ENCODE results near the gene TRIP10. TPM values are rescaled to one million over a fixed set of nuclear protein-coding genes. Genes with fewer than 3 reads are reported as not detected.

Gene TRIP10
- total and polyA plus RNA-seq, 2 of the 8 experiments (the other 6 are each of a cell fraction or from before 2014, with no cell fraction given) = 27.8 to 69.5 TPM

- no peak for TF ChIP-seq SIX5 (IDR thresholded peaks at IDR 0.05; ENCODE audit: low read depth, low read length)
- TF ChIP-seq ZNF274 (IDR thresholded peaks at IDR 0.05; ENCODE audit: borderline replicate concordance, extremely low read depth, low read length) = no peak
- TF ChIP-seq BCL11A (IDR thresholded peaks at IDR 0.05; ENCODE audit: low read depth in 2 of 2, low read length in 2 of 2) = no peak
- peak; percentile 16; the same call in 1 of the 2 replicates for TF ChIP-seq NRF1 (IDR thresholded peaks at IDR 0.05; ENCODE audit: low read depth, low read length)
- TF ChIP-seq JUN (IDR thresholded peaks at IDR 0.05; ENCODE audit: low read depth, low read length) = peak; percentile 91
- peak; percentile 47 for TF ChIP-seq CTBP2 (IDR thresholded peaks at IDR 0.05; ENCODE audit: borderline replicate concordance, insufficient read depth, insufficient read length, low read length)
- no peak for TF ChIP-seq GTF2F1 (IDR thresholded peaks at IDR 0.05; ENCODE audit: borderline replicate concordance, low read depth, low read length)
- TF ChIP-seq POLR2A (IDR thresholded peaks at IDR 0.05; ENCODE audit: control extremely low read depth in 1 of 2, low read depth in 2 of 2, low read length in 2 of 2) = peak; percentile 55 to 83
- peak; percentile 58 for TF ChIP-seq CEBPB (IDR thresholded peaks at IDR 0.05; ENCODE audit: low read depth, low read length)
- TF ChIP-seq MAFK (IDR thresholded peaks at IDR 0.05; ENCODE audit: low read depth, low read length) = peak; percentile 83
- no peak for TF ChIP-seq KDM5A (IDR thresholded peaks at IDR 0.05; ENCODE audit: low read length)
- TF ChIP-seq SIN3A (conservative IDR thresholded peaks at IDR 0.05 in 1 of 2, IDR thresholded peaks at IDR 0.05 in 1 of 2; ENCODE audit: low read depth in 1 of 2, low read length in 2 of 2) = peak; percentile 82 to 96
- peak in 1 of 2 experiments; percentile 81; a peak in 1 of 3 replicates for TF ChIP-seq EP300 (IDR thresholded peaks at IDR 0.05; ENCODE audit: borderline replicate concordance in 1 of 2, low read depth in 2 of 2, low read length in 2 of 2)
- peak; percentile 54; the same call in 1 of the 2 replicates for TF ChIP-seq RBBP5 (IDR thresholded peaks at IDR 0.05; ENCODE audit: borderline replicate concordance, low read depth, low read length)
- 0 out of 4 replicates have a peak, but pooled peaks of 1 of the 2 experiments have one; percentile 9 for TF ChIP-seq RAD21 (IDR thresholded peaks at IDR 0.05 in 1 of 2, conservative IDR thresholded peaks at IDR 0.05 in 1 of 2; ENCODE audit: low read depth in 2 of 2, low read length in 2 of 2)
- peak; percentile 71 for TF ChIP-seq BACH1 (IDR thresholded peaks at IDR 0.05; ENCODE audit: low read length)
- peak; percentile 69; the same call in 1 of the 2 replicates for TF ChIP-seq TAF1 (IDR thresholded peaks at IDR 0.05; ENCODE audit: low read depth, low read length)
- TF ChIP-seq ASH2L (IDR thresholded peaks at IDR 0.05; ENCODE audit: low read length) = no peak
- TF ChIP-seq KDM1A (IDR thresholded peaks at IDR 0.05; ENCODE audit: borderline replicate concordance, low read length) = no peak
Measured at GRCh38 chr19:6765738-6766356, 26.4 kb downstream of the TRIP10 start (continued).
